GM12801 (cell line): Measurements from ENCODE around the gene B4GALNT3.

Source experiments
- TF ChIP-seq, protein P1 (sequence below): IDR thresholded peaks from one replicate; pipeline ENCODE4 v1.5.1; 2011; ENCODE audit warnings: control low read depth; ENCODE audit not compliant: insufficient read length; ENCODE audit errors: extremely low read depth

Gene B4GALNT3

DNA sequence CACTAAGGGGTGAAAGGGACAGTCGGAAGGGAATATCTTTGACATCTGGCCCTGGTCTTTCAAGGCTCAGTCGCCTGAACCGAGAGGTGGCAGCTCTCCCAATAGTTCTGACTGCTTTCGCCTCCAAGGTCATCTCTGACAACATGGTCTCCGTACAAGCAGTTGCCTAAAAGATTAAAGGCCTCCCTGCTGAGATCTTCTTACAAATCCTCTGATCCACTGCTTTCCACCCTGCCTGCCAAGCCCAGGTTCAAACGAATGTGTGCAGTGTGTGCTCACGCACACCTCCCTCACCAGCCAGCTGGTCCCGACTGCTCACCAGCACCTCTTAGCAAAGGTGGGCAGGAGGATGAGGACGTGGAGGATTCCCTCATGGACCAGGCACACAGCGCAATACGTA is 10.4 kb downstream of the B4GALNT3 start:
- TF ChIP-seq, protein P1, sequence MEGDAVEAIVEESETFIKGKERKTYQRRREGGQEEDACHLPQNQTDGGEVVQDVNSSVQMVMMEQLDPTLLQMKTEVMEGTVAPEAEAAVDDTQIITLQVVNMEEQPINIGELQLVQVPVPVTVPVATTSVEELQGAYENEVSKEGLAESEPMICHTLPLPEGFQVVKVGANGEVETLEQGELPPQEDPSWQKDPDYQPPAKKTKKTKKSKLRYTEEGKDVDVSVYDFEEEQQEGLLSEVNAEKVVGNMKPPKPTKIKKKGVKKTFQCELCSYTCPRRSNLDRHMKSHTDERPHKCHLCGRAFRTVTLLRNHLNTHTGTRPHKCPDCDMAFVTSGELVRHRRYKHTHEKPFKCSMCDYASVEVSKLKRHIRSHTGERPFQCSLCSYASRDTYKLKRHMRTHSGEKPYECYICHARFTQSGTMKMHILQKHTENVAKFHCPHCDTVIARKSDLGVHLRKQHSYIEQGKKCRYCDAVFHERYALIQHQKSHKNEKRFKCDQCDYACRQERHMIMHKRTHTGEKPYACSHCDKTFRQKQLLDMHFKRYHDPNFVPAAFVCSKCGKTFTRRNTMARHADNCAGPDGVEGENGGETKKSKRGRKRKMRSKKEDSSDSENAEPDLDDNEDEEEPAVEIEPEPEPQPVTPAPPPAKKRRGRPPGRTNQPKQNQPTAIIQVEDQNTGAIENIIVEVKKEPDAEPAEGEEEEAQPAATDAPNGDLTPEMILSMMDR, result no peak

DNA sequence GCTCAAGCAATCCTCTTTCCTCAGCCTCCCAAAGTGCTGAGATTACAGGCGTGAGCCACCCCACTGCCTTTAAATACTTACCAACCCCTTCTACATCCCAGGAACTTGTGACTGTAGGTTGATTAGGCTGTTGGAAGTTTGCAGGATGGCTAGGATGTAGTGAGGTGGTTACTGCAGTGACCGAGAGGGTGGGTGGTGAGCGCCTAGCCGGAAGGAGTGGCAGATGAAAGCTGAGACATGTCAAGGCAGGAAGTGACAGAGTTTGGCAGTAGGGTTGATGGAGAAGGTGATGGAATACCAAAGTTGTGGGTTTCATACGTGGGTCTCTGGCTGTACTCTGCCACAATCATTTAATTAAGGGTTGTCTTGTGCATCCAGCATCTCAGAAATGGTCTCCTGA is 13.5 kb downstream of the B4GALNT3 start:
- TF ChIP-seq, protein P1, result no peak

DNA sequence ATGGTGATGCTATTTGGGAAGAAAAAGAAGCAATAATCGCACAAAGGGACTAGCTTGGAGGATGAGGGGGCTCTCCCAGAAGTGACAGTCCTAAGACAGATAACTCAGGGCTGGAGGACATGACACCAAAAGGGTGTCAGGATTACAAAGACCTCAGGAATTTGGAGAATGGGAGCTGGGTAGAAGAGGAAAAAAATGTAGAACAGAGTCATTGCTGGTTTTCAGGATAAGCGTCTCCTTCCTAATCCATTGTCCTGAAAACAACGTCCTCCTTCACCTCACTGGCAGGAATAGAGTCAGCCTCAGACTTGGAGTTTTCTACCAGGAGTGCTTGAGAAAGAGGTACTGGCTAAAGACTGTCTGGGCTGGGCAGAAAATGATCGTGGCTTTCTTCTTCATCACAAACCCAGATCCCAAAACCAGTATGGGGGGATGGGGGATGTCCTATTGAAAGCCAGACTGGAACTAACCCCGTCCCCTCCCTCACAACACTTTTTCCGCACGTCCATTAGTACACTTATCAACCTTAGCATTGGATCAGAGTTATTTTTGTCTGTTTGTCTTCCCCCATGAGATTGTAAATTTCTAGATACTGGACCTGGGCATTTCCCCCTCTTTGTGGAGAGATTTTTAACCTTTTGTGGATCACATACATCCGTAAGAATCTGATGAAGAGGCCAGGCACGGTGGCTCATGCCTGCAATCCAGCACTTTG is 14.3 kb downstream of the B4GALNT3 start:
- TF ChIP-seq, protein P1, result no peak

DNA sequence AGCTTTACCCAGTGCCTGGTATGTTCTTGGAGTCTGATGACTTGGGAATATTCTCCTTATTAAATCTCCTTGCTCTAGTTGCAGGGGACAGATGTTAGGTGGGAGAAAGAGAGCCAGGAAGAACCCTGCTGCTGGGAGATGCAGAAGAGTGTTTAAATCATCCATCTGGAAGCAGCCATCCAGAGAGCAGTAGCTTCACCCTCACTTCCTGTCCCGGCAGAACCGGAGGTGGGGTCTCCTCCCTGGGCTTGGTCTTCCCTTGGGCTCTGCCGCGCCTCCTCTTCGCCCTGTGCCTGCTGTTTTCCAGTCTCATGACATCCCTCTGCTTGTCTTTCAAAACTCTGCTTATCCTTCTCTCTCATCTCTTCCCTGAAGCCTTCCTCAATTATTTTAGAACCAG is 15.5 kb downstream of the B4GALNT3 start:
- TF ChIP-seq, protein P1, result no peak

DNA sequence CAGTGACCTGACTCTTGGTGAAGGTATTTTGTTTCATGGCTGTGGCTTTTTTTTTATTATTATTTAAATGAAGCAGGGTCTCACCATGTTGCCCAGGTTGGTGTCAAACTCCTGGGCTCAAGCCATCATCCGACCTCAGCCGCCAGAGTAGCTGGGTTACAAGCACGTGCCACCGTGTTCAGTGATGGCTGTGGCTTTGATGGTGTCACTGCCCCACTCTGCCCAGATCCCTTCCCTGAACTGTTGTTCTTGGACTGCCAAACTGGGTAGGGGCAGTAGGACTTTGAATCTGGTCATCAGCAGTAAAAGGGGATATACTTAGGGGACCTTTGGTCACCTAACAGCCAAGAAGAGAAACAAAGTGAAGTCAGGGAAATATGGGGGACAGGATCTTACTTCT is 19.4 kb downstream of the B4GALNT3 start:
- TF ChIP-seq, protein P1, result no peak

DNA sequence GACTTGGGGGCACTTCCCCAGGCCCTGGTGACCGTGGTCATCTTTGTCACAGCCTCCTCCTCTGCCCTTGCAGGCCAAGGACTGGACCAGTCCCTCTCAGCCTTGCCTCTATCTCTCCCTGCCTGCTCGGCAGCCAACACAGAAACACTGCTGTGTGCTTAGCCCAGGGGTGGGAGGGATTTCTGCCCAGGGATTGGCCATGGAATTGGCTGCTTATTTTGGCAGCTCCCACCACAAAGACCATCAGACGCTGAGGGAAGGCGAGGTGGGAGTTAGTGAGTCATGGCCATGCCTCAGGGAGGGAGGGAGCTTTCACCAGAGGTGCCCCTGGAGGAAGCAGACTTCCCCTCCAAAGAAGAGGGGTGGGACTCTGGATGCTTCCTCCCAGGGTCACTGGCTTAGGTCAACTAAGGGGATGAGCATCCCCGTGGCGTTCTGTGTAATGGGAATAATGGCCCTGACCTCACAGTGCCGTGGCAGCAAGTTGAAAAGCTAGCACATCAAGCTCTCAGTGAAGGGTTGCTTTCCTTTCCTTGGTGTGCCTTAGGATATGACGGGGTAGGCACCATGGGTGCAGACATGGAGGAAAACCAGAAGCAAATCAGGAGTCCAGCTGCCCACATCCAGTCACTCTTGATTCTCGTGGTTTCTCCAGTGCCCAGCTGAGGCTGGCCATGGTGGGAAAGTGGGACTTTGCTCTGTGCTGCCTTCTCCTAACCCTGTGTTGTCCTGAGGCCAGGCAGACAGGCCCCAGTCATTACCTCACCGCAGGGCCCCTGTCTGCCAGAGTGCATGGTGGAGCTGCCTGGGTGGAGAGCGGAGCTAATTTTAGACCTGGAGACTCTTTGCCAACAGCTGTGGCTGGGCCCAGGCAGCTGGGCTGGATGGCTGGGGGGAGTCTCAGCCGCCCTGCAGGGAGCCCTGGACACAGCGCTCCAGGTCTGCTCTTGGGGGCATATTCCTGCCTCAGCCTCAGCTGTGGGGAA is 21.4 kb downstream of the B4GALNT3 start:
- TF ChIP-seq, protein P1, result no peak

DNA sequence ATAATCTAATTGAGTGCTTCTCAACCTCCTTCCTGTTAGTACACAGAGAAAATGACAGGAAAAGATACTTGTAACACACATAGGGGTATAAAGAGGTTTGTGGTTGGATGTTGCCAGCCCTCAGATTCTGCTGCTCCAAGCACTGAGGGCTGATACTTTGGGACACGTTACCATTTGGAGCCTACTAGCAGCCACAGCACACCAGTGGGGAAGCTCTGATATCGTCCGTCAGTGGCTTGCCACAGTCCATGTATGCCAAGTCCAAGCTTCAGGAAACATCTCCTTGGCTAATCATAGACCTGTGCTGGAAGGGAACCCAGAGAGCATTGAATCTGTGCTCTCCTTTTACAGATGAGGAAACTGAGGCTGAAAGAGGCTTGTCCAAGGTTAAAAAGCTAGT is 22.3 kb downstream of the B4GALNT3 start:
- TF ChIP-seq, protein P1, result no peak
